Measurements from ENCODE around the gene ZNF474. TPM values are rescaled to one million over a fixed set of nuclear protein-coding genes. Genes with fewer than 3 reads are reported as not detected.

The ZNF474 gene
- total RNA-seq, 1 experiment from 2014 or later, result 0.56 TPM

GRCh38 chr5:122126756-122127321 is 2.5 kb upstream of the ZNF474 start:
- no peaks in the 10 kb centered on the region for H3K36me3 Mint-ChIP-seq (ENCODE audit: insufficient read depth, unreplicated experiment)
- intact Hi-C loops (cut with micrococcal nuclease), result no loop called here
- no peak for DNase-seq (ENCODE audit: unreplicated experiment)
- H3K27me3 Mint-ChIP-seq (ENCODE audit: insufficient read depth, unreplicated experiment), result no peaks in the 10 kb centered on the region
- no peak overlapping the region for H3K27ac Mint-ChIP-seq (ENCODE audit: low read depth, unreplicated experiment)
- BruUV-seq (replicated peaks), result no TSS peak
- ChIA-PET CTCF (interaction anchor here (0.8 to 4.5 kb wide), 6 partner anchors 11 to 51 kb away, joined by 3 to 55 read pairs (median 3); no protein-coding TSS in a partner anchor), POLR2A (interaction anchor here (1.5 kb wide), 1 partner anchor 13 kb away, joined by 4 read pairs; no protein-coding TSS in a partner anchor)
- no peak for TF ChIP-seq CTCF (IDR thresholded peaks at IDR 0.05; ENCODE audit: unreplicated experiment)
- H3K4me3 Mint-ChIP-seq (ENCODE audit: unreplicated experiment), result no peak overlapping the region
- H3K4me1 Mint-ChIP-seq (ENCODE audit: insufficient read depth, unreplicated experiment), result peaks cover 28% of the 10 kb centered on the region
- no peaks in the 10 kb centered on the region for H3K9me3 Mint-ChIP-seq (ENCODE audit: unreplicated experiment)

- no peak for DNase-seq (ENCODE audit: unreplicated experiment)
- intact Hi-C loops (cut with micrococcal nuclease), result no loop called here
- peaks cover 8% of the 10 kb centered on the region for H3K4me1 Mint-ChIP-seq (ENCODE audit: insufficient read depth, unreplicated experiment)
- H3K27me3 Mint-ChIP-seq (ENCODE audit: insufficient read depth, unreplicated experiment), result no peaks in the 10 kb centered on the region
- H3K9me3 Mint-ChIP-seq (ENCODE audit: unreplicated experiment), result no peaks in the 10 kb centered on the region
- H3K4me3 Mint-ChIP-seq (ENCODE audit: unreplicated experiment), result no peak overlapping the region
- TF ChIP-seq CTCF (IDR thresholded peaks at IDR 0.05; ENCODE audit: unreplicated experiment), result no peak
- ChIA-PET CTCF (interaction anchor here (0.5 to 1.3 kb wide), 4 partner anchors 26 to 328 kb away, joined by 3 to 7 read pairs (median 3); no protein-coding TSS in a partner anchor), POLR2A (interaction anchor here (0.7 to 1.1 kb wide), 2 partner anchors 8 to 12 kb away, joined by 3 to 4 read pairs; no protein-coding TSS in a partner anchor)
- no peaks in the 10 kb centered on the region for H3K36me3 Mint-ChIP-seq (ENCODE audit: insufficient read depth, unreplicated experiment)
- no peak overlapping the region for H3K27ac Mint-ChIP-seq (ENCODE audit: low read depth, unreplicated experiment)
- no TSS peak for BruUV-seq (replicated peaks)
These were observed 806 bp downstream of the ZNF474 start for GRCh38 chr5:122130152-122130551.

GRCh38 chr5:122137702-122138101 is 8.4 kb downstream of the ZNF474 start:
- TF ChIP-seq CTCF (IDR thresholded peaks at IDR 0.05; ENCODE audit: unreplicated experiment), result no peak
- ChIA-PET CTCF (interaction anchor here (0.8 to 9.7 kb wide), 4 partner anchors 12 to 45 kb away, joined by 3 to 118 read pairs (median 3); a partner anchor contains a TSS), POLR2A (no interaction called here)
- H3K36me3 Mint-ChIP-seq (ENCODE audit: insufficient read depth, unreplicated experiment), result no peaks in the 10 kb centered on the region
- H3K27me3 Mint-ChIP-seq (ENCODE audit: insufficient read depth, unreplicated experiment), result no peaks in the 10 kb centered on the region
- H3K27ac Mint-ChIP-seq (ENCODE audit: low read depth, unreplicated experiment), result no peak overlapping the region
- H3K4me3 Mint-ChIP-seq (ENCODE audit: unreplicated experiment), result no peak overlapping the region
- no peak for DNase-seq (ENCODE audit: unreplicated experiment)
- intact Hi-C loops (cut with micrococcal nuclease), result no loop called here
- peaks cover 10% of the 10 kb centered on the region for H3K4me1 Mint-ChIP-seq (ENCODE audit: insufficient read depth, unreplicated experiment)
- no TSS peak for BruUV-seq (replicated peaks)
- no peaks in the 10 kb centered on the region for H3K9me3 Mint-ChIP-seq (ENCODE audit: unreplicated experiment)

GRCh38 chr5:122138356-122138755 is 9.0 kb downstream of the ZNF474 start:
- no peak overlapping the region for H3K27ac Mint-ChIP-seq (ENCODE audit: low read depth, unreplicated experiment)
- H3K4me1 Mint-ChIP-seq (ENCODE audit: insufficient read depth, unreplicated experiment), result peaks cover 12% of the 10 kb centered on the region
- no peaks in the 10 kb centered on the region for H3K9me3 Mint-ChIP-seq (ENCODE audit: unreplicated experiment)
- no peaks in the 10 kb centered on the region for H3K27me3 Mint-ChIP-seq (ENCODE audit: insufficient read depth, unreplicated experiment)
- no peak overlapping the region for H3K4me3 Mint-ChIP-seq (ENCODE audit: unreplicated experiment)
- no peaks in the 10 kb centered on the region for H3K36me3 Mint-ChIP-seq (ENCODE audit: insufficient read depth, unreplicated experiment)
- no TSS peak for BruUV-seq (replicated peaks)
- DNase-seq (ENCODE audit: unreplicated experiment), result no peak
- TF ChIP-seq CTCF (IDR thresholded peaks at IDR 0.05; ENCODE audit: unreplicated experiment), result no peak
- intact Hi-C loops (cut with micrococcal nuclease), result no loop called here
- ChIA-PET POLR2A (no interaction called here), CTCF (interaction anchor here (0.6 to 9.7 kb wide), 5 partner anchors 10 to 62 kb away, joined by 3 to 118 read pairs (median 3); a partner anchor contains a TSS)
